B cell (primary cell): ENCODE measurements around the gene DUS2.

Experiments
- CTCF ChIP-seq: fragments of 200-600 bp; IDR thresholded peaks from one replicate; pipeline ENCODE4 v1.8.0; 2022; ENCODE audit warnings: antibody characterized with exemption, mild to moderate bottlenecking
- EZH2 ChIP-seq: IDR thresholded peaks from 2 replicates; pipeline ENCODE4 v1.6.1; 2012; ENCODE audit warnings: borderline replicate concordance, low read depth, mild to moderate bottlenecking, moderate library complexity, low read length; ENCODE audit not compliant: insufficient read depth, poor library complexity, severe bottlenecking

GRCh38 chr16:68046106-68046505, 23.0 kb downstream of the DUS2 start:
- TF ChIP-seq CTCF: no peak
- no peak for TF ChIP-seq EZH2
